HG03469 (cell line): ENCODE measurements around the gene BAAT.

ENCODE experiments used
- ATAC-seq: cut with Tn5 transposase; IDR thresholded peaks from one replicate; pipeline ENCODE4 v1.9.1; 2021; ENCODE audit warnings: mild to moderate bottlenecking, moderate library complexity, moderate number of reproducible peaks; ENCODE audit not compliant: unreplicated experiment

The BAAT gene

GRCh38 chr9:101324245-101324804, 60.5 kb downstream of the BAAT start:
- ATAC-seq: no peak

GRCh38 chr9:101323129-101323528, 61.7 kb downstream of the BAAT start:
- ATAC-seq: no peak

- no peak for ATAC-seq
These were observed 67.1 kb downstream of the BAAT start for GRCh38 chr9:101317735-101318134.

GRCh38 chr9:101315112-101315450, 69.7 kb downstream of the BAAT start:
- no peak for ATAC-seq

GRCh38 chr9:101312661-101313060, 72.1 kb downstream of the BAAT start:
- ATAC-seq: no peak

GRCh38 chr9:101311758-101312420, 72.9 kb downstream of the BAAT start:
- ATAC-seq: peak; percentile 88

- no peak for ATAC-seq
These were observed 73.6 kb downstream of the BAAT start for GRCh38 chr9:101311191-101311590.
